ENCODE results near the gene SND1.

SND1 gene

DNA sequence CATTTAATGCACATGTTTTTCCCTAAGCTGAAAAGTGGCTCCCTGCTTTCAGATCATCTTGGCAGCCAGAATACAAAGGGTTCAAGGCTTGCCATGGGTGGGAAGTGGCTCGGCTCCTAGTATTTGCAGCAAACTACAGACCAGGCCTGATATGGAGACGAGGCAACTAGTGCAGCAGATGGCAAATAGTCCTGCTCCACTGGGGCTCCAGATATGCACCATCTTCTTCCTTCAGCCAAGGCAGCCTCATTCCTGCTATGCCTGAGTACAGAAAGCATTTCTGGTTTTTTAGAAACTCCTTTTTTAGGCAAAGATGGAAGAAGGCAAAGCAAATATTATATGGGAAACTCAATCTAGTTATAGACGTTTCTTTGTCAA, 355.3 kb downstream of the SND1 start:
- DNase-seq, result peak; percentile 49

DNA sequence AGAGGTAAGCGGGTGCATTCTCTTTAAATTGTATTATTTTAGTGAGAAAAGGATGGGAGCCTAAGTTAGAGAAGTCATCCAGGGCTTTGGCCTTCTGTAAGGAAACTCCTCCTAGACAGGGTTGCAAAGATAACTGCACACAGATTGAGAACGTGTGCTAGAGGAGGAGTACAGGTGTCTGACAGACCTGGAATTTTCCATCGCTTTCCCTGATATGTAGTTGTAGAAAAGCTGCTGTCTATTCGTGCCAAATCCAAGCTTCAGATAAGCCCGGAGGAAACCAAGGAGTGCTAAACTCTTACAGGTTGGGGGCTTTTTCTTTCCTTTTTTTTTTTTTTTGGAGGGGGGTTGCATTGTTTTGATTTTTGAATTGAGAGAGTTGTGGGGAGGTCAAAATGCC, 356.1 kb downstream of the SND1 start:
- no peak for DNase-seq

DNA sequence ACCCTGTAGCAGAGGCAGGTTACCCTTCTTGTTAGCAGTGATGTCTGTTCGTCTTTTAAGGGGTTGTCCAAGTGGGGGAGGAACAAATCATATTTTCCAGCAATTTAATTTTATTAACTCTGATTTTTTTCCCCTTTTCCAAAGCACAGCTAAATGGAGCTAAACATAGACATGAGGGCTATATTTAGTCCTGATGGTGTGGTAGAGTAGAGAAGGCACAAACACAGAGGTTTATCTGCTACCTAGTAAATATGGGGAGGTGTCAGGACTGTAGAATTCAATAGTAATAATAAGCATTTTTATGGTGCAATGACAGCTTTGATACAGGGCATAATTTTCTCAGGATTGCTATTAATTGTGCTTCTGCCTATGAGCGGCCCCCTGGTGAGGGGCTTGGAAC, 356.8 kb downstream of the SND1 start:
- no peak for DNase-seq

DNA sequence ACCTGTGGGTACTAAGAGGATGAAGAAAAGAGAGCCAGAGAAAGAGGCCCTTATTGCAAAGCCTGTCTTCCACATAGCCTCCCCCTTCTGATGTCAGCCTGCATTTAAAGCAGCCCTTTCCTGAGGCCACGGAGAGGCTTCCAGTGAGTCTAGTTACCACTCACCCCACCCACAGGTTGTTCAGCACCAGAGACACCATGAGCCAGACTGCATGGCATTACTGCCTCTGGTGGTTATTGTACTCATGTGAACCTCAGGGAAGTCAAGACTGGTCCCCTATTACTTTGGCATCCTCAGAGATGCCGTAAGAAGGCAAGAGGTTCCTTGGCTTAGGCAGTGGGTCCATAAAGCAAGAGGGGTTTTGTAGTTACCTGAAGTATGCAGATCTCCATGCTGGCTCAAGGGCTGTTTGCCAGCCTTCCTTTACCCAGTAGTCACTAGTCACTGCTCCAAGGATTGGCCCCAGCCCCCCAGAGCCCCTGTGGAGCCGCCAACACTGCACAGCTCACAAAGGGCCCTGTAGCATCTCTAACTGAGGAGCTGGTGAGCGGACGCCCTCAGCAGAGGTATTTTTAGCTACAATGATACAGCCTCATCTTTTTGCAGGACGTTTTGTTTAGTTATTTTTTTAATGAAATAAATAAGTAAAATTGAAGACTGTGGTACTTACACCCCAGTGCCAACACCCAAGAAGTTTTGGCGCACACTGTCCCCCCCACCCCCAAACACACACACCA, 358.6 kb downstream of the SND1 start:
- no peak for DNase-seq

DNA sequence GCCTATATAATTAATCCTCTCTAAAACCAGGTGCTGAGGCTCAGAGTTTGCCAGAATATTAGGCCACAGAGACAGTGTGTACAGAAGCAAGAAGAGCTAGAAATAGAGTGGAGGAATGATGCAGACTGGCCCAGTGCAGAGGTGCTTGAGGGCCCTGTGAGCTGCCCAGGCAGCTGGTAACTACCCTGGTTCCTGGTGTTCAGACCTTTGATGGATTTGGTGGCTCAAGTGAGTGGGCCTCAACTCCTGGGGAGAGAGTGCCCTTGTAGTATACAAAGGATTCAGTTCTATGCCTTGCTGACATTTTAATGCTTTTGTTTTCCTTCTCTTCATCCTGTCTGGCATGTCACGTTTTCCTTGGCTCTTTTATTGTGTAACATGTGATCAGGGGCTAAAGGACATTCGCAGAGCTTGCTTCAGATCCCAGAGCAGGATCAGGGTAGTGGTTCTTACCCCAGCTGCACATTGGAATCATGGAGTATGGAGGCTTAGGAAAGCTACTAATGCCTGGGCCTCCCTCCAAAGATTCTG, 359.2 kb downstream of the SND1 start:
- DNase-seq, result no peak

DNA sequence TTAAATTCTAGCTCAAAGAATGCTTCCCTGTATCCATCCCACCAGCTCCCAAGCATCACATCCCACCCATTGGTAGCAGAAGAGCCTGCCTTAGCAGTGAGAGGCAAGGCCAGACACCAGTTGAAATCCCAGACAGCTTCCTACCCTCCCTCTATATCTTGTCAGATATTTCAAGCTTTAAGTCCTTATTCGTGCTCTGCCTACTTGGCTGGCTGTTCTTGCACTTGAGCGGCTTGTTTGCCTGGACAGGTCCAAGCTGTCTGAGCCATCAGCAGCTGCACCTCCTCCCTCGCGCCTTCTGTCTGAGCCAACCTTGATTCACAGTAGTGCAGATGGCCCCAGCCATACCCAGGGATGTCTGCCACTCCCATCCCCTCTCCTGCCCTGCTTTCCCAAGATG, 362.8 kb downstream of the SND1 start:
- DNase-seq, result peak; percentile 66

DNA sequence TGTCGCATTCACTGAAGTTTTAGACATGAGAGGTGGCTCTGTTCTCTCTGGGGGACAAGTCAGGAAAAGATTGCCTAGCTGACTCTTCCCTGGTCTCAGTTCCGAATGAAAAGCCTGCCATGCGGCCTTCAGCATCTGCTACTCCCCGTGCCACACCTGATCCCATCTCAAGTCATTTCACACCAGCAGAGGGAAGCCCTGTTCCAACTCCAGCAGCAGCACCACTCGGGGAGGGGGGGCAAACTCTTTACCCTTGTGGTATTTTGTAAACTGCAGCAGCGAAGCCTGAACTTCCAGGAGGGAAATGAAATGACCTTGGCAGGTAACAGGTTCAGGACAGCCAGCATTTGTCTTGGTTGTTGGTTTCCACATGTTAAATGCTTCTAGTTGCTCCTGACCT, 365.5 kb downstream of the SND1 start:
- DNase-seq, result no peak

DNA sequence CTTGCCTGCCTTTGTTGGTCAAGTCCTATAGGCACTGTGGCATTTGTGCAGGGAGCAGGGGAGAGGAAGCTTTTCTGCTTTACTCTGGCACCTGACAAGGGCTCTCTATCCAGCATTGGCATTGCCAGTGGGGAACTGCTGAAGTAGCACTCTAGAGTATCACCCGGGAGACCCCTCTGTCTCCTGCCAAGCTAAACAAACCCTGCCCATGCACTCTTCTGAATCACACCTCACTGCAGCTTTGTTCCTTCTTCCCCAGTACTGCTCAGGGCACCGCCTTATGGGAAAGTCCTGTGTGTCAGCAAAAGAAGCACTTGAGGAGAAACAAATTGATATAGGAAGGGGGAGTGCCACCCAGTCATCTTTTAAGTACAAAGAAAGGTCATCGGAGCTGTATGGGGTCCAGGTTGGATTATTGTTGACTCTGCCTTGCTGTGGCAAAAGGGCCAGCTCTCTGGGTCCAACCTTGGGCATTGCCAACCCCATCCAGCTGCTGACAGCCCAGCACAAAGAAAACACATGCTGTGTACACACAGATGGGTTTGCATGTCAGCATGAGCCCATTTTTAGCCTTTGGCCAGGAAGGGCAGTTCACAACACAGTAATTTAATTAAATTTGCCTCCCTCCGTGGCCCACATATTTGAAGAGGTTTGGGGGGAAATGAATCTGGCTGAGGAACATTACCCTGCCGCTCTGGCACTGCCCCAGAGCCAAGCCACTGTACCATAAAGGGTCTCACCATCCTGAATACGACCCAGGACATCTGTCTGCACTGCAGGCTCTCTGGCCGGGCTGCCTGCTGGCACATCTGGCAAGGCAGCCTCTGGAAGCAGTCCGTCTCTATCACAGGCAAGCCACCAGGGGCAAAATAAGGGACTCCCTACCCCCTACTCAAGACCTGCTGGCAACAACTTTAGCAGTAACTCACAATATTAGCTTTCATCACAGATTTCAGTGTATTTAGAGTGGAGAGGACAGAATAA, 366.2 kb downstream of the SND1 start:
- peak; percentile 45 for DNase-seq

DNA sequence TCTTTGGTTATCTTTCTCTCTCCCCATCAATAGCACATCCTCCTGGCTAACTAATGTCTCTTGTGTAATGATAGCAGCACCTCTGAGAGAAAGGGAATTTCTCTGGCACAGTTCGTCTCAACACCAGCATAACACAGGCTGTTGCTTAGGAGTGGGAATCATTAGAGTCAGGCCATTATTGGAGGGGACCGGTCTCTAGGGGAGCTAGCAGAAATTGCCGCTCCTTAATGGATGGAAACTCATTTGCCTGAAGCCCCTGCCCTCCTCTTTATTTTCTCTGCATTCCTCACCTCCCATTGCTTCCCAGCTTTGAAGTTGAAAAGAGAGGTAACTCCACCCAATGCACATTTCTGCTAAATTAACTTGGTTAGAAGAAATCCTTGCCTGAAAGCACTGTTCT, 367.3 kb downstream of the SND1 start:
- no peak for DNase-seq

DNA sequence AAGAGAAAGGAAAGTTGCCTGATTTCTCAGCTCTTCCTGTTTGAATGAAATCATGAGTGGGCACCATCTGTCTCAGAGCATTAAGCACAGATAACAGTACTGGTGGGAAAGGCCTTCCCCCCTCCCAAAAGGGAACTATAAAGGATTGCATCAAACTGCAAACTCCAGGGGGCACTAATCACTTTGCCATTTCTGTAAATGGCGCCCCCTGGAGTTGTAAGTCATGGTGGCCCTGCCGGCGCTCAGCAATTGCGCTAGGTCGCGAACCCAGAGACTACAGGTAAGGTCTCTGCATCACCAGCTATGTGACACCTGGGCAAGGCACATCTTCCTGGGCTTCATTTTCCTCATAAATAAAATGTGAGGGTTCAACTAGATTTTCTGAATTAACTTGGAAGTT, 368.2 kb downstream of the SND1 start:
- DNase-seq, result no peak

DNA sequence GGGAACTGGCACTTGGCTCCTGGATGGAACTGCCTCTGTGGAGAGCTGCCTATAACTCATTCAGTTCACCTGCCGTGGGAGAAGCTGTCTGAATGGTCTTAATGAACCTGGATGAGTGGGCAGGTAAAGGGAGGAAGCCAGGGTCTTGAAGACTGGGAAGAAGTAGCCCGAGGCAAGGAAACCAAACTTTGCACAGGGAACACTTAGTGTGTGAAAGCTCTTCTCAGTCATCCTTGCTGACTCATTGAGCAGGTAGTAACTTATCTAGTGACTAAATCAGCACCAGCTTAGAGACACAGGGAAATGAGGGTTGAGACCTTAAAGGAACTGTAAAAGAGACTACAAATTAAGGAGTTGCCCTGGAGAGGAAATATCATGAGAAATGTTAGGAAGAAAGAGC, 369.4 kb downstream of the SND1 start:
- no peak for DNase-seq

DNA sequence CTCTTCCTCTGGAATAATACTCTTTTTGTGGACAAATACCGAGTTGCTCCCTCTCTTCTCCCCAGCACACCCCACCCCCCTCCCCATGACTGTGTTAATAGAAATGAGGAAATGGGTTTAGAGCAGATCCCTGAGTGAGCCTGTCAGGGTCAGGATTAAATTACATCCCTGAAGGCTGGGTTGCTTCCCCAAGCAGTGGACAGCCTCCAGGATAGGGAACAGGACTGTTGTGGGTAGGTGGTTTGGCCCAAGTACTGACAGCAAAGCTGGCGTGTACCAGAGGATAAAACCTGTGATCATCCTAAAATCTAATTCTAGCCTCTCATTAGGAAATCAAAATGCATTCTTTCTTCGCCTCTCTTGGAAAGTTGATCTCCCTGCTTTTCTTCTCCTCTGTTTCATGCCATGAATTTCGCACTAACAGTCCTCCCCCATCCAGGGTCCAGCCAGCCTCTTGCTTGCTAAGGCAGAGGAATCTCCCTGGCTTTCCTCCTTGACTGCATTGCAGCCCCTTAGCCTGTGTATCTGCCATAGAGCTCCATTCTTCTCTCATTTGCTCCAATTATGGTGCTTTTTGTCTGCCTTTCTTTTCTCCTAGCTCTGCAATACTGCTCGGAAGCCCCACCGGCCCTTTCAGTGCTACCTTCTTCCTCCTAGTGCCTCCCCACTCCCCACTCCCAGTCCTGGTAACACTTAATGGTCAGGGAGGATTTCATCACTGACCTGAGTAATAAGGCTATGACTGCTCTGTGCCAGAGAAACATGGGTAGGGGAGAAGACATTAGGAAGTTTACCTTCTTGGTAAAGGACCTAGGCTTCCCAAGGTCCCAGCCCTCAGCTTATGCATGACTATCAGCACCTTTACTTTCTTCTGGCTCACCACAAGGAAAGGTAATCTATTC, 370.9 kb downstream of the SND1 start:
- DNase-seq, result no peak

DNA sequence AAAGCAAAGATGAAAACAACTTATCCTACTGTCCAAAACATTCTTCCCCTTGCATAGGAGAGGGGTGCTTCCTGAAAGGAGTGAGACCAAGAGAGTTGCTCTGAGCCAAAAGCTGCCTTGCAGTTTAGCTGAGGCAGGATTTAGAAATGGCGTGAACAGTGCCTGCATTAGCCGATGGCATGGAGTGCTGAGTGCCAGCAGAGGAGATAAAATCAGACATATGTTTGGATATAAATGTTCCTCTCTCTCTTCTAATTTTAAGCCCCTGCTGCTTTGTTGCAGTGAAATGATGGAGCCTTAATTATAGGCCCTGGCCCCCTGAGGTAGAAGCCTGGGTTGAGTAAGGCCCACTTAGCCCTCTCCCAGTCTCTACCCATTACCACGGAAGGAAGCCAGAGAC, 372.2 kb downstream of the SND1 start:
- no peak for DNase-seq

DNA sequence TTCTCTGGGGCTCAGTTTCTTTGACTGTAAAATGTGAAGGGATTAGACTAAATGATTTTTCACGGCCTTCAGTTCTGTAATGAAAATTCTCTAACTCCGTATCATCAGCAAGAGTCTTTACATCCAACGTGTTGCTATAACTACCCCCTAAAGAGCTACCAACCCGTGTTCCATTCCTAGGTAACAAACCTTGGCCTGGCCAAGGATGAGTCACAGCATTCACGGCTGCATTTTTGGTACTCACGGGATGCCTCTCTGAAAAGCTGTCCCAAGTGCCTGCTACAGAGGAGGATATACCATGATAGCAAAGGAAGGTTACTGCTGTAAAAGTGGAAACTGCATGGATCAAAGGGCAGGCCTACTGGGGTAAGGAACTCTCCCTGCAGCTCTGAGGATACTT, 373.4 kb downstream of the SND1 start:
- no peak for DNase-seq

DNA sequence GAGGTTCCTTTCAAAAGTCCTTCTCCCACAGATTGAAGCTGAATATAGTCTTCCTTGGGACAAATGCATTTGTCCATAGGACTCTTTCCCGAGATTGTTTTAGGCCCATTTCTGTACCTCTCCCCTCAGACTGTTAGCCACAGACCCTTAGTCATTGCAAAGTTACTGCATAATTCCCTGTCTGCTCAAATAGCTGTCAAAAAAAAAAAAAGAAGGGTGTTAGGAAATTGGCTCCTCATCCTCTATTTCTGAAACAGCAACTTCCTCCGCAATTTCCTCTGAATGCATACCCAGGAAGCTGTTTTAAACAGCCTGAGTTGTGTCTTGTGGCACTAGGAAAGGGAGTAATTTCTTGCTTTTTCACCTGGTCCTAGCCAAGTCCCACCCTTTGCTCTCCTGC, 373.8 kb downstream of the SND1 start:
- no peak for DNase-seq

DNA sequence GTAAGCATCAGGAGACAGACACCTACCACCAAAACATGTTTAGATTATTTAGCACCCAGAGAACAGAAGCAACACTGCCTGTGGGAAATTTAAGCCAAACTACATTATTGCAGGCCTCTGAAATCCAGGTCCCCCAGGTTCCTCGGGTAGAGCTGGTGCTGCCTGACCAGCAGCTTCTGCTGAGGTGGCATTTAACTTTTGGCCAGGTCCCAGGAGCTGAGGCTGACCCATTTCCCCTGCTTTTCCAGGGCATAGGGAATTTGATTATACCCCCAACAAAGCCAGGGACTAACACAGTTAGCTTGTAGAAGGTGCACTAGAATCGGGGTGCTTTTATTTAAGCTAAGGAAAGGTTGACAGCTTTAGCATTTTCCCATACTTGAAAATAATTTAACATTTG, 374.6 kb downstream of the SND1 start:
- DNase-seq, result no peak

DNA sequence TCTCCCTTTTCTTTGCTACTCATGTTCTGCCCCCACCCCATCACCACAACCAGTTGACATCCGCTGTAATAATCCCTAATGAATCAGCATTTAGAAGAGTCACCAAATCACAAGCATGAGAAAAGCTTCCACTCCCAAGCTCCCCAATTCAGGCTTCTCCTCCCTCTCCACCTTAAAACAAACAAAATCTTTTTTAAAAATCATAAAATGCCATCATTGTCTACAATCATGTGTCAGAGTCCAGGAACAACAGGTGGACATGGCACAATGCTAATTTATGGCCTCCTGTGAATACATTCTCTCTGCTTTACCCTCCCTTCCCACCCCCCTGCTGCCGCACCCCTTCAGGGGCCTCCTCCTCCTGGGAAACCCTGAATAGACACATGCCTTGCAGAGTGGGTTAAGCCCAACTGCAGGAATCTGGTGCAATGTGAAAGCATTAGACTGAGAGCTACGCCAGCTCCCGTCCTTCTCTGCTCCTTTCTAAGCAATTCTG, 375.5 kb downstream of the SND1 start:
- no peak for DNase-seq

DNA sequence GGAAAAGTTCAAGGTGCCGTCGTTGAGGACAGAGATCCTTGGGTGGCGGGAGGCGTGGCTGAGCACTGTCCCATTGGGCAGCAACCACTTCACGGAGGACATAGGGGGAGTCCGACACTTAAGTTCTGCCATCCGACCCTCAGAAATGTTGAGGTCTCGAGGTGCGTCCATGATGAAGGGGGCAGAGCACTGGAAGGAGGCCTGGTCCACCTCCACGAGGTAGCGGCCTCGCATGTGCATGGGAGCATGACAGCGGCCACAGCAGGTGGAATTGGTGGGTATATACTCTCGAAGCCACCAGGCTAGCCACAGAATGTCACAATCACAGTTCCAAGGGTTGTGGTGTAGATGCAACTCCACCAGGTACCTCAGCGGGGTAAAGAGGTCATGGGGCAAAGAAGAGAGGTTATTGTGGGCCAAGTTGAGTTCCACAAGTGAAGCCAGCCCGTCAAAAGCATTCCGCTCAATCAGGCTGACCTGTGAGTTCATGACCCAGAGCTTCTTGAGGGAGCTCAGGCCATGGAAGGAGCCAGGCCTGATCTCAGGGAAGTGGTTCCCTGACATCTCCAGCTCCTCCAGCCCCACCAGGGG, 377.5 kb downstream of the SND1 start:
- DNase-seq, result no peak

DNA sequence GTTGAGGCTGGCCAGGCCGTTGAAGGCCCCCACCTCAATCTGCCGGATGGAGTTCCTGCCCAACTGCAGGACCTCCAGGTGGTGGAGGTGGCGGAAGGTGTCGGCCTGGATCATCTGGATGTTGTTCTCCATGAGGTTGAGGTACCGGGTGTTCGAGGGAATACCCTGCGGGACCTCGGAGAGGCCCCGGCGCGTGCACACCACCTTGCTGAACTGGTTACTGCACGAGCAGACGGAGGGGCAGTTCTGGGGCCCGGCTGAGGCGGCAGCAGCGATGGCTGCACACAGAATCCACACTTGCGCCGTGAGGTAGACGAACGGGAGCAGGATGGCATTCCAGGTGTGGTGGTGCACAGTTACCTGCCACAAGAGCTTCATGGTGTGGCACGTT, 378.3 kb downstream of the SND1 start:
- DNase-seq, result no peak

DNA sequence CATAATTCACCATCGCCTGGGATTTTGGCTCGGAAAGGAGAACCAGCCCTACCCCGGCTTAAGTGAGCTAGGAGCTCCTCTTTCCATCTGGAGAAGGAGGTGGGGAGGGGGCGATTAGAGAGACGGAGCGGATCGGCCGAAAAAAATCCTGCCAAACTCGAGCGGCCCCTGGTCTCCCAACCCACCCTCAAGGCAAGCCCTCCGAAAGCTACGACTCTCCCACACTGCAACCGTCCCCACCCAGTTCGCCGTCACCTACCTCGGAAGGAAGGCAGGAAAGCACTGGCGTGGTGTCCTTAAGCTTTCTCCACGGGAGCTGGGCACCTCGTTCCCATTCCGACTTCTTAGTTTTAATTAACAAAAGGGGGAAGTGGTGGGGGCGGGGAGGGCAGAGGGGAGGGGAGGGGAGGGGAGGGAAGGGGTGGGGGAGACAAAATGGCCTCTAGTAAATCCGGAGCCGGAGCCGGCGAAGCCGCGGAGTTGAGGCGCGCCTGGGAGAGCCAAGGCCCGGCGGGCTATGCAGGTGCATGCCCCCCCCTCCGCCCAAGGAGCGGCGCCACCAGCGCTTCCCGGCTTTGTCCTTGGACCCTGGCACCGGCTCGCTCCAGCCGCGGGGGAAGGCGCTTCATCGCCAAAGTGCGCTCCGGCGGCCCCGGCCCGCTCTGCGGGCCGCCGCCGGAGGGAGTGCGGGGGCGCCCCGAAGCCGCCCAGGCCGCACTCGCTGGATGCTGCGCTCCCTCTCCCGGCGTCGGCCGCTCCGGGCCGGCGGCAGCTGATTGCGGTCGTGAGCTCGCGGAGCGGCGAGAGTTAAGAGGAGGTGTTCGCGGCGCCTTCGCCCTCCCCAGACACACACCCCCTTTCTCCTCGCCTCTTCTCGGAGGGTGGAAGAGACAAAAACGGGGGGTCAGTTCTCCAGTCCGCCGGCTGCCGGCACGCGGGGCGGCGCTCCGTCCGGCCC, 378.9 kb downstream of the SND1 start, which contains the start of gene LRRC4:
TSS of gene LRRC4 (minus strand) at position 784 of the 958 bp plus-strand sequence. CDS start 797 bp downstream, outside the sequence.
- no peak for DNase-seq

All from NCI-H446 treated with DMSO at 0.1 percent for 48 hours (cell line).